AG08396 (cell line): Measurements from ENCODE around the gene PDE4B.
"Not testable (repeated sequence)": the region's sequence is repeated elsewhere in the genome, so short reads cannot be mapped to it uniquely, and the experiment has no call there.

Source experiments
- DNase-seq: peaks from one replicate; pipeline ENCODE4 v3.0.0; 2012; ENCODE audit warnings: low spot score, mixed read lengths

The PDE4B gene

GRCh38 chr1:65814752-65815151 lies 22.1 kb downstream of the PDE4B start:
- no peak for DNase-seq

DNA sequence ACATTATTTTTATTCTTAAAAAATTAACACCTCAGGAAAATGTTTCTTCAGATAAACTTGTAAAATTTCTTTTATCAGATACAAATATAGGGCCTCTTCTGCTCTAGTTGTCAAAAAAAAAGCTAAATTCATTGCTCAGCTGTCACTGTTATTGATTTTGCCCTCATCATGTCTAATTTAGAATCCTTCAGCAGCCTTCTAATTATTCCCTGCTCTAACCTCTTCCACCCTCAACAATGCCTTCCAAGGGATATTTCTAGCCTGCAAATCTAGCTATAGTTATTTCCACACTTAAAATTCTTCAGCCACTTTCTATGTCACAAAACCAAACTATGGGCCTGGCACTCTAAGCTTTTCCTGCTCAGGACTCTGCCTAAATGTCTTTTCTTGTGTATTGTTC lies 25.2 kb downstream of the PDE4B start:
- DNase-seq: no peak

GRCh38 chr1:65818966-65819365 lies 26.3 kb downstream of the PDE4B start:
- no peak for DNase-seq

- peak; percentile 78 for DNase-seq
Measured at GRCh38 chr1:65820983-65821382, 28.3 kb downstream of the PDE4B start.

- no peak for DNase-seq
Measured at GRCh38 chr1:65821386-65821785, 28.7 kb downstream of the PDE4B start.

- no peak for DNase-seq
Measured at GRCh38 chr1:65824103-65824502, 31.4 kb downstream of the PDE4B start.

- no peak for DNase-seq
Measured at GRCh38 chr1:65825741-65826140, 33.0 kb downstream of the PDE4B start.

DNA sequence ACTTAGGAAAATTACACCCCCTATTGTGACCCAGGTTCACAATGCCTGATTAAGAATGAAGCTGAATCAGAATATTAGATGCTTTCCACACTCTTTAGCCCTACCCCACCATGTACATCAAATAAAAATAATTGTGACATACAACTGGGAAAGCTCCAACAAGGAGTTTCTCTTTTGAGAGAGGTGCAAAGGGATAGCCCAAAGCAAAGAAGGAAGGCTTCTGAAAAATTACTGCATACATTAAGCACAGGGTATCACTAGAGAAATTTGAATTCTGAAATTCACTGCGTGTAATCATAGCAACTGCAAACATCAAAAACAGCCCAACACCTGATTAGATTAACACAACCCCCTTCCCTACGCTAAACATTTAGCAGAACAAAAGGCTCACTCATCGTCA lies 34.1 kb downstream of the PDE4B start:
- DNase-seq: no peak

DNA sequence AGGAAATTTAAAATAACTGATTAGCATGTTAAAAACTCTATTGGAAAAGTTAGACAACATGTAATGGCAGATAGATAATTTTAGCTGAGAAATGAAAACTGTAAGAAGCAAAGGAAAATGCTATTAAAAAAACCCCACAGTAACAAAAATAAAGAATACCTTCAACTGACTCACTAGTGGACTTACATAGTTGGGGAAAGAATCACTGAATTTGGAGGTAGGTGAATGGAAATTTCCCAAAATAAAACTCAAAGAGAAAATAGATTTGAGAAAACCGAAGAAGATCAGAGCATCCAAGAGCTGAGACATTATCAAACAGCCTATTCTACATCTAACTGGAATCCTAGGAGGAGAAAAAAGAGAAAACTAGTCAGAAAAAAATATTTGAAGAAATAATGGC lies 34.7 kb downstream of the PDE4B start:
- no peak for DNase-seq

DNA sequence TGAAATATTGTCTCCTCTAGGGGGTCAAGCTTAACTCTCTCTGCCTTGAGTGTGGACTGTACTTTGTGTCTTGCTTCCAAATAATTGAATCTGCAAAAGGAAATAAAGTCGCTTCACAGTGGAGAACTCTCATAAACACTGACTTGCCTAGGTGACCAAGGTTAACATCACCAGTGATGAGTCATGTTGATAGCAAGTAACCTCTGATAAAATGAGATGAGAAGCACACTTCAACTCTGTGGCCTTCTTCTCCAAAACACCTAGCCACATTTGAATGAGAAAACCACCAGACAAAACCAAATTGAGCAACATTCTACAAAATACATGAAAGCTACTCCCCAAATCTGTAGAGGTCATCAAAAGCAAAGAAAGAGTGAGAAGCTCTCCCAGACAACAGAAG lies 37.6 kb downstream of the PDE4B start:
- DNase-seq: no peak

DNA sequence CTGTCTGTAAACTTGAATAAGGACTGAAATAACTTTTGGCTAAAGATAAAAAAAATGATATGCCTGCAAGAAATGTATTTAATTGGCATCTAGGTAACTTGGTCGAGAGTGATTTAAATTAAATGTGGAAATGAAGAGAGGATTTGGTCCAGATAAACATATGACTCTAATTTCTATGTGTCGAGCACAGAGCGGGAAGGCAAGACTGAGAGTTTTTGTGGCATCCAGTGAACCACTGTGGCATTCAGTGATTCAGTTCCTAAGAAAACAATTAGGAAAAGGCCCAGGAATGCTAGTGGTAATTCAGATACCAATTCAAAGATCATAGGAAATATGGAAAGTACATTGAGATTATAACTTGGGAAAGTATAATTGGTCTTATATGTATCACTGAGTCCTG lies 39.6 kb downstream of the PDE4B start:
- peak; percentile 23 for DNase-seq

DNA sequence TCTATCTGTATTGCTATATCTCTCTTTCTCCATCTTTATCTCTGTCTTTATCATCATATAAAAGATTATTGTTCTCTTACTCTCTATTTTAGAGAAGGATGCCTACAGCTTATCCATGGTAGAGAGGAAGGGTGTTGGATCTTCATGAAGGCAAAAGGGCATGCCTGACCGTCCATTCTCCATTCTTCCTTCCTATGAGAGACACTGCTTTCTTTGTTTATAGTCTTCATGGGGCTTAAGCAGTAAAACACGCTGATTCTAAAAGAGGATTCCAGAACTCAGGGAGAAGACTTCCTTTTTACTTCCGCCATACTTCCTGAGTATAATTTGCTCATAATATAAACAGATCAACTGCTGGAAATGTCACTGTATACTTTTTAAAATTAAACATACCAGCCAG lies 44.0 kb downstream of the PDE4B start:
- DNase-seq: no peak

GRCh38 chr1:65840683-65841082 lies 48.0 kb downstream of the PDE4B start:
- DNase-seq: no peak

DNA sequence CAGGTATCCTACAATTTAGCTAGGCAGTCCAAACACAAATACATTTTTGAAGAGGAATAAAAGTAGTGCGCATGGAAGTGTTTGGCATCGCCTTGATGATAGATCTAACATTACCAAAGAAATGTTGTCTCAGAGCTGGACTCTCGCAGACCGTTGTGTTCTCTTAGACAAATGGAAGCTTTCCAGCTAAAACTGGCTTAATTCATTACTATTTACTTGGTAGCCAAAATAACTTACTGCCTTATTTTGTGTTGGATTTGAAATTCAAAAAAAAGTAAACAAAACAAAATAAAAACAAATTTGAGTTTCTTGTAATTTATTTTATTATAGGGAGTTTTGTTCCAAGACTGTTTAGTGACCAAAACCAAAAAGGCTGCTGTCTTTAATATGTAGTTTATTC lies 51.6 kb downstream of the PDE4B start:
- no peak for DNase-seq

GRCh38 chr1:65844821-65845534 lies 52.3 kb downstream of the PDE4B start:
- no peak for DNase-seq

GRCh38 chr1:65845535-65846060 lies 52.9 kb downstream of the PDE4B start:
- no peak for DNase-seq

- DNase-seq: no peak
Measured at GRCh38 chr1:65846866-65847265, 54.2 kb downstream of the PDE4B start.

- DNase-seq: no peak
Measured at GRCh38 chr1:65850281-65850680, 57.6 kb downstream of the PDE4B start.

- not testable (repeated sequence) for DNase-seq
Measured at GRCh38 chr1:65856591-65856990, 63.9 kb downstream of the PDE4B start.

GRCh38 chr1:65866439-65866838 lies 73.7 kb downstream of the PDE4B start:
- no peak for DNase-seq

DNA sequence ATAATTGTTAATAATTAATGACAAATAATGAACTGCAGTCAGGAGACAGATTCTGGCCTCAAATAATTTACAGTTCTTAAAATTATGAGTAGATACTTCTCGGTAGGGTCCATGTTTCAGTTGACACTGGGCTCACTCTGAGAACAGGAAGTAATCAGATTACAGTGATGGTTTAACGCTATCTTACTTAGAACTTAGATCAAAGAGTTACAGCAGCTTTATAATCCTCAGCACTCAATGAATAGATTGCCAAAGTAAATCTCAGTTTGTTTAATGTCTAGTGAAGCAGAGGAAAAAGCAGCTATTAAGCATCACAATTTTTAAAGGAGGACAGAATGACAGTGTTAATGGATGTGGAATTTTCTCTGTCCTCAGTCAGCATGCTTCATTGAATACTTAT lies 79.6 kb downstream of the PDE4B start:
- DNase-seq: no peak

DNA sequence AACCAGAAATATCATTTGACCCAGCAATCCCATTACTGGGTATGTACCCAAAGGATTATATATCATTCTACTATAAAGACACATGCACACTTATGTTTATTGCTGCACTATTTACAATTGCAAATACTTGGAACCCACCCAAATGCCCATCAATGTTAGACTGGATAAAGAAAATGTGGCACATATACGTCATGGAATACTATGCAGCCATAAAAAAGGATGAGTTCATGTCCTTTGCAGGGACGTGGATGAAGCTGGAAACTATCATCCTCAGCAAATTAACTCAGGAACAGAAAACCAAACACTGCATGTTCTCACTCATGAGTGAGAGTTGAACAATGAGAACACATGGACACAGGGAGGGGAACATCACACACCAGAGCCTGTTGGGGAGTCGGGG lies 85.6 kb downstream of the PDE4B start:
- DNase-seq: not testable (repeated sequence)

GRCh38 chr1:65880611-65881010 lies 87.9 kb downstream of the PDE4B start:
- DNase-seq: no peak

DNA sequence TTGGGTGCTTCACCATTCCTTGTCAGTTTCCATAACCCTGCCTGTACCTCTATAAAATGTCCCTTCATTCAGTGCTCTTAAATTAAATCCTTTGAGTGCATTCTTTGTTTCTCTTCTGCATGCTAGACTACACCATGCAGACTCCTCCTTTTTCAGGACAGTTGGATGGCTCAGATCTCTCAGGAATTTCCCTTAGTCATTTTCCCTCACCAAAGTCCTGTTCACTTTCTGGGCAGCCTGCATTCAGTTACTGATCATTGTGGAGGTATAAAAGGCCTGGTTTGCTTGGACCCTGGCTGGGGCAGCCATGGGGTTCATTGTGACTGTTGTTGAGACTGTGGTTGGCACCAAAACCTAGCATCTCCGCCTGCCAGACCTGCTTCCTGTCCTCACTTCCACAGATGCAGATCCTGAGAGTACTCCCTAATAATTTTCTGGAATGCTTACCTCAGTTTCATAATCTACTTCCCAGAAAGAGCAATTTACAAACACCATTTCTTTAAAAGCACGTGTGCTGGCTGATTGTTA lies 88.4 kb downstream of the PDE4B start:
- peak; percentile 46 for DNase-seq
